Measurements from ENCODE around the gene DENND2A.

DNA sequence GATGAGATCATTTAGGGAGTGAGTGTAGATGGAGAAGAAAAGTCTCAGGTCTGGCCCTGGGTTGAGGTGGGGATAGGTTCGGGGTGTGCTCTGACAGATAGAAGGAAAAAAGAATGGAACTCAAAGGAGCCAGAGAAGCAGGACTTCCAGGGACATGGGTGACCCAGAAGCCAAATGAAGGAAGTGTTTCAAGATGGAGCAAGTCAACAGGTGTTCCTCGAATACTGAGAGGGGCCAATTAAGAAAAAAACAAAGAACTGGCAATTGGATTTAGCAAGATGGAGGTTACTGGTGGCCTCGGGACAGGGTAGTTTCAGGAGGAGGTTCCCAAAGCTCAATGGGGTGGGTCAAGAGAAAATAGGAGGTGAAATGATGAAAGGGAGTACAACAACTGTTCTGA, 40.3 kb downstream of the DENND2A start:
- no peak for TF ChIP-seq EZH2 (IDR thresholded peaks at IDR 0.05; ENCODE audit: borderline replicate concordance, low read length)
- TF ChIP-seq CTCF (IDR thresholded peaks at IDR 0.05; ENCODE audit: low read length): no peak

All from OCI-LY1 (cell line).